RWPE2 (cell line): ENCODE measurements around the gene GPR3.

Source experiments
- ATAC-seq: fragments of 200-7000 bp; cut with Tn5 transposase; 3 replicates; pipeline ENCODE4 v1.9.1; 2021; ENCODE audit warnings: low read depth
- DNase-seq: peaks from one replicate; pipeline ENCODE4 v3.0.0-alpha.2; 2020; ENCODE audit warnings: low spot score
- H3K27ac ChIP-seq: fragments of 450-650 bp; 2 replicates; pipeline ENCODE4 v1.5.1; 2017; ENCODE audit warnings: mild to moderate bottlenecking; ENCODE audit not compliant: poor library complexity, severe bottlenecking
- H3K27me3 ChIP-seq: fragments of 250-450 bp; sonication (Bioruptor Pico); 2 replicates; pipeline ENCODE4 v1.5.1; 2021; ENCODE audit warnings: mild to moderate bottlenecking, moderate library complexity; ENCODE audit not compliant: insufficient read depth, poor library complexity, severe bottlenecking
- H3K36me3 ChIP-seq: fragments of 250-450 bp; sonication (Bioruptor Pico); 2 replicates; pipeline ENCODE4 v1.5.1; 2020; ENCODE audit warnings: low read depth, mild to moderate bottlenecking, moderate library complexity
- H3K4me1 ChIP-seq: fragments of 250-450 bp; sonication (Bioruptor Pico); 2 replicates; pipeline ENCODE4 v1.5.1; 2021; ENCODE audit warnings: mild to moderate bottlenecking, moderate library complexity; ENCODE audit not compliant: insufficient read depth, poor library complexity, severe bottlenecking
- H3K4me3 ChIP-seq: fragments of 250-450 bp; sonication (Bioruptor Pico); 2 replicates; pipeline ENCODE4 v1.5.1; 2021; ENCODE audit warnings: mild to moderate bottlenecking, moderate library complexity; ENCODE audit not compliant: severe bottlenecking
- H3K9me3 ChIP-seq: fragments of 250-450 bp; sonication (Bioruptor Pico); 2 replicates; pipeline ENCODE4 v1.5.1; 2021; ENCODE audit warnings: mild to moderate bottlenecking, moderate library complexity; ENCODE audit not compliant: severe bottlenecking
- TF ChIP-seq, protein P1 (sequence below): fragments of 450-650 bp; IDR thresholded peaks from one replicate; pipeline ENCODE4 v1.5.1; 2017; ENCODE audit warnings: mild to moderate bottlenecking, moderate library complexity; ENCODE audit not compliant: poor library complexity, severe bottlenecking

Gene GPR3

DNA sequence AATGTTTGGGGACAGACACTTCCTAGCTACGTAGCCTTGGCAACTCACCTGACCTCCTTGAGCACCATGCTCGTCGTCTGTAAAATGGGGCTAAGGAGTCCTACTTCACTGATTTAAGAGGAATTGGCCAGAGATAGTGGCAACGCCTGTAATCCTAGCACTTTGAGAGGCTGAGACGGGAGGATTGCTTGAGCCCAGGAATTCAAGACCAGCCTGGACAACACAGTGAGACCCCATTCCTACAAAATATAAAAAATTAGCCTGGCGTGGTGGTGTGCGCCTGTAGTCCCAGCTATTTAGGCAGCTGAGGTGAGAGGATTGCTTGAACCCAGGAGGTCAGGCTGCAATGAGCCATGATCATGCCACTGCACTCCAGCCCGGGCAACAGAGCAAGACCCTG, 46.1 kb upstream of the GPR3 start:
- H3K36me3 ChIP-seq, result peaks cover 18% of the 10 kb centered on the region
- peaks cover 25% of the 10 kb centered on the region for H3K4me1 ChIP-seq
- H3K9me3 ChIP-seq, result no peaks in the 10 kb centered on the region
- no peaks in the 10 kb centered on the region for H3K27me3 ChIP-seq
- ATAC-seq, result no peak
- TF ChIP-seq, protein P1, sequence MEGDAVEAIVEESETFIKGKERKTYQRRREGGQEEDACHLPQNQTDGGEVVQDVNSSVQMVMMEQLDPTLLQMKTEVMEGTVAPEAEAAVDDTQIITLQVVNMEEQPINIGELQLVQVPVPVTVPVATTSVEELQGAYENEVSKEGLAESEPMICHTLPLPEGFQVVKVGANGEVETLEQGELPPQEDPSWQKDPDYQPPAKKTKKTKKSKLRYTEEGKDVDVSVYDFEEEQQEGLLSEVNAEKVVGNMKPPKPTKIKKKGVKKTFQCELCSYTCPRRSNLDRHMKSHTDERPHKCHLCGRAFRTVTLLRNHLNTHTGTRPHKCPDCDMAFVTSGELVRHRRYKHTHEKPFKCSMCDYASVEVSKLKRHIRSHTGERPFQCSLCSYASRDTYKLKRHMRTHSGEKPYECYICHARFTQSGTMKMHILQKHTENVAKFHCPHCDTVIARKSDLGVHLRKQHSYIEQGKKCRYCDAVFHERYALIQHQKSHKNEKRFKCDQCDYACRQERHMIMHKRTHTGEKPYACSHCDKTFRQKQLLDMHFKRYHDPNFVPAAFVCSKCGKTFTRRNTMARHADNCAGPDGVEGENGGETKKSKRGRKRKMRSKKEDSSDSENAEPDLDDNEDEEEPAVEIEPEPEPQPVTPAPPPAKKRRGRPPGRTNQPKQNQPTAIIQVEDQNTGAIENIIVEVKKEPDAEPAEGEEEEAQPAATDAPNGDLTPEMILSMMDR, result no peak
- no peak for DNase-seq
- no peak overlapping the region for H3K27ac ChIP-seq
- no peak overlapping the region for H3K4me3 ChIP-seq

DNA sequence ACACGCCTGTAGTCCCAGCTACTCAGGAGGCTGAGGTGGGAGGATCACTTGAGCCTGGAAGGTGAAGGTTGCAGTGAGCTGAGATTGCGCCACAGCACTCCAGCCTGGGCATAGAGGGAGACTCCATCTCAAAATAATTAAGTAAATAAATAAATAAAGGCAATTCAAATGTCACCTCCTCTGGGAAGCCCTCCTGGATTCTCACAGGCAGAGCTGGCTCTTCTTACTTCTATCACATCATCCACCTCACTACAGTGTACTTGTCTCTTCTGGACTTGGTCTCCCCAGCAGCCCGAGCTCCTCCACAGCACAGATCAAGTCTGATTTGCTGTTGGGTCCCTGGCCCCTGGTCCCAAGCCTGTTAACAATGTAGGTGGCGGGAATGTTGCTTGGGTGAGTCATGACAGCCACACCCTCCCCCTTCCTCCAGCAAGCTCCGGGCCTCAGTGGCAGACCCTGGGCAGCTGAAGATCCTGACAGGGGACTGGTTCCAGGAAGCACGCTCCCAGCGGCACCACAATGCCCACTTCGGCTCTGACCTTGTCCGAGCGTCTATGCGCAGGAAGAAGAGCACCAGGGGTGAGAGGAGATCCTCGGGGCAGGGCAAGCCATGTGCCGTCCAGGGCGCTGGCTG, 45.3 kb upstream of the GPR3 start:
- no peak overlapping the region for H3K4me3 ChIP-seq
- DNase-seq (no peak), ATAC-seq (no peak)
- TF ChIP-seq, protein P1, result no peak
- peaks cover 18% of the 10 kb centered on the region for H3K36me3 ChIP-seq
- H3K9me3 ChIP-seq, result no peaks in the 10 kb centered on the region
- H3K27me3 ChIP-seq, result no peaks in the 10 kb centered on the region
- peaks cover 21% of the 10 kb centered on the region for H3K4me1 ChIP-seq
- no peak overlapping the region for H3K27ac ChIP-seq

DNA sequence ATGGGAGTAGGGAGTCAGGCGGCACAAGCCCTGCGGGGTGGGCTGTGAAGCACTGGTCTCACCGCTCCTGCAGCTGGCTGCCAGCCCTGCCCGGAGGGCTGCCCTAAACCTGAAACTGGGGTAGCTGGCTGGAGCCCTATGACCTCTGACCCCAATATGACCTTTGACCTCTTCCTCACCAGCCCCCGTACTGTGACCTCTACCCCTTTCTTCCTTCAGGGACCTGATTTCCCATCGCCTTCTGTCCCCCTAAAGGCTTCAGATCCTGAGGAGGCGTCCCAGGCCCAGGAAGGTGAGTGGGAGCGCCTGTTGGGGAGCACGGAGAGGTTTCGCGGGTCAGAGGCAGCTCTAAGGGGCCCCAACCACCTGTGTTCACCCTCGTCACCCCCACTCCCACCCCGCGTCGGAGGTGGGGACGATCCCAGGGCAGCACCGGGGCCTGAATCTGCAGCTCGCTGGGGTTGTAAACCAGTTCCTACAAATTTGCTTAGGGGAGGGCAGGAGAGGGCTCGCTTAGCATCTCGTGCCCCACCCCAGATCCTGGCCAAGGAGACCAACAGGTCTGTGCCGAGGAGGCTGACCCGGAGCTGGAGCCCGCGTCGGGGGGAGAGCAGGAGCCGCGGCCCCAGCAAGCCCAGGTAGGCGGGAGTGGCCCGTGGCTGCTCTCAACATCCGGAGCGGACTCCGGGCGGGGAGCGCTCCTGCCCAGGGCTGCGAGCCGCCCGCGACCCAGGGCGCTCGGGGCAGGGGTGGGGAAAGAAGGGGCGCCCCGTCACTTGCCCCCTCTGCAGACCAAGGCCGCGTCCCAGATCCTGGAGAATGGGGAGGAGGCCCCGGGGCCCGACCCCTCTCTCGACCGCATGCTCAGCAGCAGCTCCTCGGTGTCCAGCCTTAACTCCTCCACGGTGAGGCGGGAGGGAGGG, 43.3 kb upstream of the GPR3 start:
- peaks cover 15% of the 10 kb centered on the region for H3K4me1 ChIP-seq
- H3K9me3 ChIP-seq, result no peaks in the 10 kb centered on the region
- peak; percentile 57 for ATAC-seq
- peaks cover 32% of the 10 kb centered on the region for H3K36me3 ChIP-seq
- no peaks in the 10 kb centered on the region for H3K27me3 ChIP-seq
- TF ChIP-seq, protein P1, result no peak
- DNase-seq, result no peak
- no peak overlapping the region for H3K27ac ChIP-seq
- no peak overlapping the region for H3K4me3 ChIP-seq

DNA sequence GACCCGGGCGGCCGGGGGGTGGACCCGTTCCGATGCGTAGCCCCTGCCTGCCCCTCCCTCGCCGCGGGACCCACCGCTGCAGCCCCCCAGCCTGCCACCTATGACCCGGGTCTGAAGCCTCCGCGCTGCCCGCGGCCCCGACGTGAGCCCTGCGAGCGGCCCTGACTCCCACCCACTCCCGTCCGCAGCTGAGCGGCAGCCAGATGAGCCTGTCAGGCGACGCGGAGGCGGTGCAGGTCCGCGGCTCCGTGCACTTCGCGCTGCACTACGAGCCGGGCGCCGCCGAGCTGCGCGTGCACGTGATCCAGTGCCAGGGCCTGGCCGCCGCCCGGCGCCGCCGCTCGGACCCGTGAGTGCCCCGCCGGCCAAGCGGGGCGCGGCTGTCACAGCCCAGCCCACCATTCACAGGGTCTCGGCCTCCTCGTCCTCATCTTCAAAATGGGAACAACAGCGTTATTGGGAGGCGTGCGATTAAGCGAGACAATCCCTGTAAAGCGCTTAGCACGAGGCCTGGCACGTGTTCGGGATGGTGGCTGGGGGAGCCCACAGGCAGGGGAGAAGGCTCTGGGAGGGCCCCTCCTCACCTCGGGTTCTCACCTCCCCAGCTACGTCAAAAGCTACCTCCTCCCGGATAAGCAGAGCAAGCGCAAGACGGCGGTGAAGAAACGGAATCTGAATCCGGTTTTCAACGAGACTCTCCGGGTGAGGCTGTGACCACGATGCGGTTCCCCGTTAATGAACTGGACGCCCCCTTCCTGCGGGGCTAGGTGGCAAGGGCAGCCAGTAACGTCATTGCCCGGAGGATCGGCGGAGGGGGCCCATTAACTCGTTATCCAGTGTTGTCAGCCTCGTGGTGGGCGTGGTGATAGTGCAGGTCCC, 42.4 kb upstream of the GPR3 start:
- Histone ChIP-seq H3K4me3 (no peak overlapping the region), H3K27ac (no peak overlapping the region), H3K9me3 (no peaks in the 10 kb centered on the region), H3K4me1 (peaks cover 15% of the 10 kb centered on the region), H3K36me3 (peaks cover 38% of the 10 kb centered on the region), H3K27me3 (no peaks in the 10 kb centered on the region)
- ATAC-seq (no peak), DNase-seq (no peak)
- TF ChIP-seq, protein P1, result no peak
